ENCODE data around the gene COQ4.
A peak's percentile ranks its signal among the peaks of the same experiment; 100 is the strongest.
"Not testable (repeated sequence)": the region's sequence is repeated elsewhere in the genome, so short reads cannot be mapped to it uniquely, and the experiment has no call there.

The COQ4 gene

GRCh38 chr9:128298535-128299482 lies 23.8 kb upstream of the COQ4 start:
- no peak for DNase-seq (ENCODE audit: low read depth in 3 of 3)

GRCh38 chr9:128304136-128304970 lies 18.3 kb upstream of the COQ4 start:
- DNase-seq (ENCODE audit: low read depth in 3 of 3) = no peak

- no peak for DNase-seq (ENCODE audit: low read depth in 3 of 3)
Observed at GRCh38 chr9:128304971-128305288, 17.7 kb upstream of the COQ4 start.

GRCh38 chr9:128309551-128309950 lies 13.1 kb upstream of the COQ4 start:
- no peak for DNase-seq (ENCODE audit: low read depth in 3 of 3)

- DNase-seq (ENCODE audit: low read depth in 3 of 3) = no peak
Observed at GRCh38 chr9:128310461-128310860, 12.2 kb upstream of the COQ4 start.

GRCh38 chr9:128314697-128315096 lies 7.9 kb upstream of the COQ4 start:
- no peak for DNase-seq (ENCODE audit: low read depth in 3 of 3)

- DNase-seq (ENCODE audit: low read depth in 3 of 3) = no peak
Observed at GRCh38 chr9:128316421-128316820, 6.2 kb upstream of the COQ4 start.

GRCh38 chr9:128317629-128318028 lies 5.0 kb upstream of the COQ4 start:
- no peak for DNase-seq (ENCODE audit: low read depth in 3 of 3)

GRCh38 chr9:128321343-128321742 lies 1.3 kb upstream of the COQ4 start:
- DNase-seq (ENCODE audit: low read depth in 3 of 3) = no peak

GRCh38 chr9:128321879-128322403 lies 698 bp upstream of the COQ4 start:
- no peak for DNase-seq (ENCODE audit: low read depth in 3 of 3)

- DNase-seq (ENCODE audit: low read depth in 3 of 3) = no peak
Observed at GRCh38 chr9:128323212-128323730, 632 bp downstream of the COQ4 start.

- DNase-seq (ENCODE audit: low read depth in 3 of 3) = no peak
Observed at GRCh38 chr9:128323791-128324190, 1.2 kb downstream of the COQ4 start.

GRCh38 chr9:128324401-128324800 lies 1.8 kb downstream of the COQ4 start:
- DNase-seq (ENCODE audit: low read depth in 3 of 3) = no peak

GRCh38 chr9:128325629-128326028 lies 3.0 kb downstream of the COQ4 start:
- DNase-seq (ENCODE audit: low read depth in 3 of 3) = no peak

GRCh38 chr9:128333451-128333869 lies 10.8 kb downstream of the COQ4 start:
- DNase-seq (ENCODE audit: low read depth in 3 of 3) = no peak

- no peak for DNase-seq (ENCODE audit: low read depth in 3 of 3)
Observed at GRCh38 chr9:128335161-128335560, 12.5 kb downstream of the COQ4 start.

- no peak for DNase-seq (ENCODE audit: low read depth in 3 of 3)
Observed at GRCh38 chr9:128335914-128336313, 13.3 kb downstream of the COQ4 start.

GRCh38 chr9:128337936-128338335 lies 15.3 kb downstream of the COQ4 start:
- no peak for DNase-seq (ENCODE audit: low read depth in 3 of 3)

- not testable (repeated sequence) for DNase-seq (ENCODE audit: low read depth in 3 of 3)
Observed at GRCh38 chr9:128338852-128339614, 16.4 kb downstream of the COQ4 start.

- DNase-seq (ENCODE audit: low read depth in 3 of 3) = peak; percentile 44 to 75 (median 55)
Observed at GRCh38 chr9:128339761-128340690, 17.4 kb downstream of the COQ4 start, which contains the start of gene SLC27A4. Gene SLC27A4, plus strand, starts transcription at chr9:128340527. Its CDS starts 2,606 bp downstream, at chr9:128343133.
